Gastroesophageal sphincter (tissue), 4 donors: ENCODE data around the gene AMH. TPM values are rescaled to one million over a fixed set of nuclear protein-coding genes. Genes with fewer than 3 reads are reported as not detected.

Experiments used
- ATAC-seq: fragments of 150-250 bp; one replicate; pipeline ENCODE4 v1.9.1; 2016; ENCODE audit warnings: mild to moderate bottlenecking, moderate library complexity
- H3K27ac ChIP-seq, 4 donors: fragments of 200-600 bp; sonication (generic) in 3 of 4; 1 replicate in 3 of 4; 2 replicates in 1 of 4; pipeline ENCODE4 v1.5.1; 2016 to 2019
- H3K27me3 ChIP-seq: fragments of 200-600 bp; sonication (generic); one replicate; pipeline ENCODE4 v1.5.1; 2019
- H3K36me3 ChIP-seq, 2 donors: fragments of 200-600 bp; sonication (generic); one replicate each; pipeline ENCODE4 v1.5.1; 2019; ENCODE audit warnings: control low read depth in 1 of 2
- H3K4me1 ChIP-seq, 3 donors: fragments of 200-600 bp; sonication (generic); 1 replicate in 2 of 3; 2 replicates in 1 of 3; pipeline ENCODE4 v1.5.1; 2016 to 2019; ENCODE audit warnings: control low read depth in 2 of 3
- H3K4me3 ChIP-seq, 2 donors: fragments of 200-600 bp; sonication (generic); one replicate each; pipeline ENCODE4 v1.5.1; 2019; ENCODE audit warnings: mild to moderate bottlenecking in 1 of 2, moderate library complexity in 1 of 2
- H3K9me3 ChIP-seq, 3 donors: fragments of 200-600 bp; sonication (generic); one replicate each; pipeline ENCODE4 v1.5.1; 2017 to 2019; ENCODE audit warnings: control low read depth in 2 of 3
- EP300 ChIP-seq: sonication (generic); formaldehyde crosslinking; IDR thresholded peaks from one replicate; pipeline ENCODE4 v1.6.1; 2017; ENCODE audit warnings: antibody characterized with exemption, mild to moderate bottlenecking
- POLR2A ChIP-seq, 2 donors: fragments of 450-650 bp; IDR thresholded peaks; one replicate each; pipeline ENCODE4 v1.6.1; 2017; ENCODE audit warnings: antibody characterized with exemption in 2 of 2, mild to moderate bottlenecking in 2 of 2, moderate library complexity in 1 of 2
- POLR2AphosphoS5 ChIP-seq: sonication (generic); formaldehyde crosslinking; IDR thresholded peaks from one replicate; pipeline ENCODE4 v1.6.1; 2017; ENCODE audit warnings: antibody characterized with exemption
- WGBS, 2 donors: methylation state at CpG; one replicate each; pipeline ENCODE4 v1.1.5; 2018; ENCODE audit warnings: low coverage in 1 of 2; 5-methylcytosine and 5-hydroxymethylcytosine counted together
- total RNA-seq, 4 donors: library from RNA; depleted of rRNA; stranded (reverse); fragments of >200 nt; gene quantifications; one replicate each; pipeline ENCODE4 v1.1.0, GENCODE V29; 2016
- TF ChIP-seq, protein P1 (sequence below), 4 experiments: fragments of 200-600 bp in 2 of 4; fragments of 450-650 bp in 2 of 4; sonication (generic) in 1 of 4; IDR thresholded peaks; one replicate each; pipeline ENCODE4 v1.5.1; 2017 to 2019; ENCODE audit warnings: antibody characterized with exemption in 4 of 4, mild to moderate bottlenecking in 2 of 4, moderate library complexity in 2 of 4

Gene AMH
- total RNA-seq, 4 donors from 2014 or later = 0.23 to 1.2 (median 0.47) TPM

GRCh38 chr19:2288818-2289713 is 39.9 kb downstream of the AMH start:
- ATAC-seq = no peak
- Histone ChIP-seq H3K27ac (peak overlapping the region in 1 of 4 donors; percentile 56), H3K36me3 (no peaks in the 10 kb centered on the region), H3K27me3 (peaks cover 61% of the 10 kb centered on the region), H3K4me1 (peaks cover 0 to 30% (median 23%) of the 10 kb centered on the region in 3 donors), H3K4me3 (peak overlapping the region in 1 of 2 donors; percentile 50), H3K9me3 (no peaks in the 10 kb centered on the region)
- TF ChIP-seq, protein P1, sequence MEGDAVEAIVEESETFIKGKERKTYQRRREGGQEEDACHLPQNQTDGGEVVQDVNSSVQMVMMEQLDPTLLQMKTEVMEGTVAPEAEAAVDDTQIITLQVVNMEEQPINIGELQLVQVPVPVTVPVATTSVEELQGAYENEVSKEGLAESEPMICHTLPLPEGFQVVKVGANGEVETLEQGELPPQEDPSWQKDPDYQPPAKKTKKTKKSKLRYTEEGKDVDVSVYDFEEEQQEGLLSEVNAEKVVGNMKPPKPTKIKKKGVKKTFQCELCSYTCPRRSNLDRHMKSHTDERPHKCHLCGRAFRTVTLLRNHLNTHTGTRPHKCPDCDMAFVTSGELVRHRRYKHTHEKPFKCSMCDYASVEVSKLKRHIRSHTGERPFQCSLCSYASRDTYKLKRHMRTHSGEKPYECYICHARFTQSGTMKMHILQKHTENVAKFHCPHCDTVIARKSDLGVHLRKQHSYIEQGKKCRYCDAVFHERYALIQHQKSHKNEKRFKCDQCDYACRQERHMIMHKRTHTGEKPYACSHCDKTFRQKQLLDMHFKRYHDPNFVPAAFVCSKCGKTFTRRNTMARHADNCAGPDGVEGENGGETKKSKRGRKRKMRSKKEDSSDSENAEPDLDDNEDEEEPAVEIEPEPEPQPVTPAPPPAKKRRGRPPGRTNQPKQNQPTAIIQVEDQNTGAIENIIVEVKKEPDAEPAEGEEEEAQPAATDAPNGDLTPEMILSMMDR (IDR thresholded peaks at IDR 0.05) = no peak
- no peak for TF ChIP-seq POLR2A (IDR thresholded peaks at IDR 0.05)
- no peak for TF ChIP-seq POLR2AphosphoS5
- TF ChIP-seq EP300 = no peak
- no CpG with 5 or more reads among the region's 28 CpGs for WGBS, 2 donors

GRCh38 chr19:2289714-2290435 is 40.8 kb downstream of the AMH start:
- peak; percentile 37 for ATAC-seq
- Histone ChIP-seq H3K9me3 (no peaks in the 10 kb centered on the region), H3K27me3 (peaks cover 61% of the 10 kb centered on the region), H3K4me1 (peaks cover 0 to 38% (median 31%) of the 10 kb centered on the region in 3 donors), H3K36me3 (no peaks in the 10 kb centered on the region), H3K27ac (peak overlapping the region in 1 of 4 donors; percentile 56), H3K4me3 (peak overlapping the region in 1 of 2 donors; percentile 50)
- no peak for TF ChIP-seq EP300
- TF ChIP-seq POLR2AphosphoS5 = no peak
- no peak for TF ChIP-seq POLR2A (IDR thresholded peaks at IDR 0.05)
- TF ChIP-seq, protein P1 (IDR thresholded peaks at IDR 0.05) = no peak
- 0% methylated on average over 1 of the region's 74 CpGs; no CpG with 5 or more reads in 1 of the 2 donors for WGBS, 2 donors

GRCh38 chr19:2290441-2291184 is 41.5 kb downstream of the AMH start:
- Histone ChIP-seq H3K4me1 (peaks cover 0 to 45% (median 32%) of the 10 kb centered on the region in 3 donors), H3K27me3 (peaks cover 61% of the 10 kb centered on the region), H3K4me3 (peak overlapping the region in 1 of 2 donors; percentile 50), H3K9me3 (no peaks in the 10 kb centered on the region), H3K36me3 (no peaks in the 10 kb centered on the region), H3K27ac (peak overlapping the region in 1 of 4 donors; percentile 56)
- TF ChIP-seq, protein P1 (IDR thresholded peaks at IDR 0.05) = no peak
- TF ChIP-seq POLR2AphosphoS5 (no peak), EP300 (no peak), POLR2A (IDR thresholded peaks at IDR 0.05) (no peak)
- ATAC-seq = no peak
- 0 to 5% methylated on average over 7 to 8 of the region's 82 CpGs for WGBS, 2 donors

DNA sequence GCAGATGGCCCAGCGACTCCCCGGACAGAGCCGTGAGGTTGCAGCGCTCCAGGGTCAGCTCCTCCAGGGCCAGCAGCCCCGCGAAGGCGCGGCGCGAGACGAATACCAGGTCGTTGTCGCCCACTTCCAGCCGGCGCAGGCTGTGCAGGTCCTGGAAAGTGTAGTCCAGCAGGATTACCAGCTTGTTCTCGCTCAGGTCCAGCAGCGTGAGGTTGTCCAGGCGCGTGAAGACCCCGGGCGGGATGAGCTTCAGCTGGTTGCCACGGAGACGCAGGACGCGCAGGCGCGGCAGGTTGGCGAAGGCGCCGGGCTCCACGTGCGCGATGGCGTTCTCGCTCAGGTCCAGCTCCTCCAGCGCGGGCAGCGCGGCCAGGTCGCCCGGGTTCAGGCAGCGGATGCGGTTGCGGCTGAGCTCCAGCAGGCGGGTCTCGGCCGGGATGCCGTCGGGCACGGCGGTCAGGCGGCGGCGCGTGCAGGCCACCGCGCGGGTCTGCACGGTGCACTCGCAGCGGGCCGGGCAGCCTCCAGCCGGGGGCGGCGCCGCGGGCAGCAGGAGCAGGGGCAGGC is 42.1 kb downstream of the AMH start:
- H3K27ac ChIP-seq = no peak overlapping the region
- H3K9me3 ChIP-seq = no peaks in the 10 kb centered on the region
- peaks cover 61% of the 10 kb centered on the region for H3K27me3 ChIP-seq
- peaks cover 0 to 48% (median 32%) of the 10 kb centered on the region in 3 donors for H3K4me1 ChIP-seq
- TF ChIP-seq, protein P1 (IDR thresholded peaks at IDR 0.05) = no peak
- TF ChIP-seq POLR2AphosphoS5 (no peak), POLR2A (IDR thresholded peaks at IDR 0.05) (no peak), EP300 (no peak)
- no peaks in the 10 kb centered on the region for H3K36me3 ChIP-seq
- WGBS, 2 donors = no CpG with 5 or more reads among the region's 67 CpGs
- H3K4me3 ChIP-seq = peak overlapping the region in 1 of 2 donors; percentile 50
- ATAC-seq = no peak
